Breast epithelium (tissue), 3 donors: ENCODE data around the gene SLAMF9.

Experiments used
- CTCF ChIP-seq, 3 donors: fragments of 450-650 bp; IDR thresholded peaks; one replicate each; pipeline ENCODE4 v1.5.1; 2016 to 2017; ENCODE audit warnings: antibody characterized with exemption in 3 of 3, mild to moderate bottlenecking in 3 of 3, moderate library complexity in 3 of 3
- POLR2A ChIP-seq: fragments of 450-650 bp; IDR thresholded peaks from one replicate; pipeline ENCODE4 v1.6.1; 2016; ENCODE audit warnings: antibody characterized with exemption, mild to moderate bottlenecking, moderate library complexity
- POLR2AphosphoS5 ChIP-seq, 3 donors: sonication (generic); formaldehyde crosslinking; IDR thresholded peaks; one replicate each; pipeline ENCODE4 v1.6.1; 2017; ENCODE audit warnings: antibody characterized with exemption in 3 of 3

GRCh38 chr1:159955456-159955855 lies 1.4 kb upstream of the SLAMF9 start:
- TF ChIP-seq CTCF (IDR thresholded peaks at IDR 0.05) (no peak), POLR2A (no peak), POLR2AphosphoS5 (IDR thresholded peaks at IDR 0.05) (no peak)
